Activated CD4-positive, alpha-beta T cell treated with anti-CD3 and anti-CD28 coated beads, Interleukin-2, Interleukin-4, amounts not matched to agents 100 ng/mL and 50 ng/mL, durations not matched to agents 16 hours and 8 hours (primary cell): Measurements from ENCODE around the gene ATP4A.

Experiments
- DNase-seq: peaks from one replicate; pipeline ENCODE4 v3.0.0-alpha.2; 2020; ENCODE audit warnings: low spot score

The ATP4A gene

DNA sequence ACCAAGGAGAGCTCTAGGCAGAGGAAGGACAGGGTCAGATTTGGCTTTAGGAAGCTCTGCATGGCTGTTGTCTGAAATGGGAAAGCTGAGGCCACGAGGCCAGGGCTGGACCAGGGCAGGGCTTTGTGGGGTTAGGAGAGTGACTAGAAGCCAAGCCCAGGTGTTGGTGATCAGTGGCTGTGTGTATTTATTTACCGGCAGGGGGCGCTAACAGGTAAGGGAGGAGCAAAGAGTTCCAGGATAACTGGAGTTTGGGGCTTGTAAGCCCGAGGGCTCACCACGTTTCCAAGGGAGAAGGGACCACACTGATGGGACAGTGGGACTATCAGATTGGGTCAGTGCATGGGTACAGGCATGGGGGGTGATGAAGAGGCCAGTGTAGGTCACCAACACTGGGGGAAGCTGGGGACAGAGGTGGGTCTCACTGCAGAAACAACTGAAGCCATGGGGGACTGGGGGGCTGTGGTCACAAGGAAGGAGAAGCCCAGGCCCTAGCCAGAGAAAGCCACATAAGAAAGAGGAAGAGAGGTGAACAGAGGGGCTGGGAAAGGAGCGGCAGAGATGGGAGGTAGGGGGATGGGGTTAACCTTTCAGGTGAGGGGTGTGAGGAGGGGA, 14.2 kb downstream of the ATP4A start:
- peak; percentile 72 for DNase-seq

DNA sequence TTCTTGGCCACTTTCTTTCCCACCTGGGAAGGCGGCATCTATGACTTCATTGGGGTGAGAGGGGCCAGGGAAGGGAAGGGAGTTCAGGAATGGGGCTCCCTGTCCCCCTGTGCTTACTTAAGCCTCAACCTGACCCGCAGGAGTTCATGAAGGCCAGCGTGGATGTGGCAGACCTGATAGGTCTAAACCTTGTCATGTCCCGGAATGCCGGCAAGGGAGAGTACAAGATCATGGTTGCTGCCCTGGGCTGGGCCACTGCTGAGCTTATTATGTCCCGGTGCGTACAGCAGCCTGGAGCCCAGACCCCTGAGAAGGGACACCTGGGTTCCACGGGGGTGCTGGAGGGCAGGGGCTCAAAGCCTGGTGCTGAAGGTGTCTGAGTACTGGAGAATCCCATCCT, 16.9 kb downstream of the ATP4A start:
- no peak for DNase-seq

DNA sequence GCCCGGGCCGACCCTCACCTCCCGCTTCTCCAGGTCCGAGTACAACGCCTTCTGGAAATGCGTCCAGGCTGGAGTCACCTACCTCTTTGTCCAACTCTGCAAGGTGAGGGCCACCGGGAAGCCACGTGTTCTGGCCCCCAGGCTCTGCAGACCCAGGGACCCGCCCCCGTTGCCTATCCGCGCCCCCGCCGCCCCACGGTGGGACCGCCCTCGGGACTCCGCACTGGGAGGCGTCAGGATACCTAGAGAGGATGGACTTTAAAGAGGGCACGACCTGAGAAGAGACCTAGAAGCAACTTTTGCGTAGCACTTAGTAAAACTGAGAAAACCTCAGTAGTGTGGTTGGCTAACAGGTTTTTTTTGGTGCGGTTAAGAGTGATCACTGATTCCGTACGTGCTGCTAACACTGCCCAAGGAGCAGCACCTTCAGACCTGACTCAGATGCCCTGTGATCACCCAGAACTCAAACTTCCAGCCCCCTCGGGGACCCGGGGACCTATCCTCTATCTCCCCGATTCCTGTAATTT, 17.5 kb downstream of the ATP4A start:
- peak; percentile 82 for DNase-seq

DNA sequence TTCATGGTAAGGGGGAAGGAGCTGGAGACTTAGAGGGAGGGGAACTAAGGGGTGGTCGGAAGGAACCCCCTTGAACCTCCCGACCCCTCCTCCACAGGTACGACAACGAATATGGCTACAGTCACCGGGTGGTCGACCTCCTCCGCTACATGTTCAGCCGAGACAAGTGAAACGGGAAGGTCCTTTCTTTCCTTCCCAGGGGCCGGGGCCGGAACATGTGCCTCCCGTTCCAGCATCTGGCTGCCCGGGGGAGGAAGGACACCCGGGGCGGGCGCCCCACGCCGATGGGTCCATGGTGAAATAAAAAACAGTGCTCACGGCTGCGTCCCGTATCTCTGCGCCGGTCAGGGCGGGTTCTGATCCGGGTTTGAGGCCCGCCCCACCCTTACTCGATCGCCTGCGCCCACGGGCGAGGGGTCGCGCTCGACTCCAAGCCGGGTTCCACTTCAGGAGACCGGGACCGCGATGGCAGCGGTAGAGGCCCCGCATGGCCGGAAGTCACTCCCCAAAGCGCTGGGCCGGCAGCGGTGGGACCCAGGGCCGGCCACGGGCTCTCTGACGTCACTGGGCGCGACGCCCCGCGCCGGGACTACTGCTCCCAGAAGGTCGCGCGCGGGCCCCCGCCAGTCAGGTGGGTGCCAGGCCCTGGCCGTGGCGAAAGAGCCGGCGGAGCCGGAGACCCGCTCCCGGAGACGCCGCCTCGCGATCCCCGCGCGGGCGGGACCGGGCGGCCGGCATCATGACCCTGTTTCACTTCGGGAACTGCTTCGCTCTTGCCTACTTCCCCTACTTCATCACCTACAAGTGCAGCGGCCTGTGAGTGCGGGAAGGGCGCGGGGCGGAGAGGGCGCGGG, 18.2 kb downstream of the ATP4A start, which contains the start of gene TMEM147:
Gene TMEM147 (plus strand): TSS at position 626 of the 854 bp plus-strand sequence. CDS start 114 bp downstream, at position 740.
- DNase-seq, result peak; percentile 85

DNA sequence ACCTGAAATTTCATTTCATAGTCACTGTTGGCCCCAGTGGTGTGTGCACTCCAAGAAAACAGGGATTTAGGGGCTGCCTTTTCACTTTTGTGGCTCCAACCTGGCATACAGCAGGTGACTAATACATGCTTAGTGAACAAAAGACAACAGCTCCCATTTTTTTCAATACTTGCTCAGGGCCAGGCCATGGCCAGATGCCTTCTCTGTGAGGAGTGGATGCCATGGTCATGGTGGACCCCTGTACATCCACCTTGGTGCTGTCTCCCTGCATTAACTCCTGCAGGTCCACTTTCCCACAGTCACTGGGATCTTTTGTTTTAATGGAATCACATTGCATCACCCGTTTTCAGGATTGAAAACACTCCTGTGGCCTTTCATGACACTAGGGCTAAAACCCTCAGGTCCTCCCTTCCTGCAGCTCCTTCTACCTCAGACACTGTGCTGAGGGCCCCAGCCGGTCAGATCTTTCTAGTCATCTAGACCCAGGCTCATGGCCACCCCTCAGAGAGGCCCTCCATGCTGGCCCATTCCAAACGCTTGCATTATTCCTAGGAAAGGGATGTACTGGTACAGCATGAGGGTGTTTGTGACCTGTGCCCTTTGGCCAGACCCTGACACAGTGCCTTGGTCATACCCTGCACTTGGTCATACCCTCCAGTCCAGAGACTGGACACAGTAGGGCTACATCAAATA, 19.2 kb downstream of the ATP4A start:
- no peak for DNase-seq

DNA sequence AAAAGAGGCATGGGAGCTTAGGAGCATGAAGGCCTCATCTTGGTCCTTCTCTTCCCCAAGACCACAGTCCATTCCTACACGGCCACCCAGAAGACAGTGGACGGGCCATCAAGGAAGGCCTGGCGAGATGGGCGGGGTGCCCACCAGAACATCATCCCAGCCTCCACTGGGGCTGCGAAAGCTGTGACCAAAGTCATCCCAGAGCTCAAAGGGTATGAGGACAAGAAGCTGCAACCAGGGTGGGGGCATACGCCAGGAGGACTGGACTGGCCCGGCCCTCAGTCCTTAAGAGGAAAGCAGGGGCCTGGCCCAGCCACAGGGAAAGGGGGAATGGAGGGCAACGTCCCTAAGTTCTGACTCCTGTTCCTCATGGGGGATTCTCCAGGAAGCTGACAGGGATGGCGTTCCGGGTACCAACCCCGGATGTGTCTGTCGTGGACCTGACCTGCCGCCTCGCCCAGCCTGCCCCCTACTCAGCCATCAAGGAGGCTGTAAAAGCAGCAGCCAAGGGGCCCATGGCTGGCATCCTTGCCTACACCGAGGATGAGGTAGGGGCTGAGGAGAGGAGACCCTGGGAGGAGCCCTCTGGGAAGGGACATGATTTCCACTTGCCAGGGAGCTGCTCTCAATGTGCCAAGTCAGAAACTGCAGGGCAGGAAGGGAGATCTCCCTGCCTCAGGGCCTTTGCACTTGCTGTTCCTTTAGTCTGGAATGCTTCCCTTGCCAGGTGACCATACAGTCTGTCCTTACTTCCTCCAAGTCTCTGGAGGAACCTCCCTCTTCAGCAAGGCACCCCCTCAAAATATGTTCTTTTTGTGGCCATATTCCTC, 20.0 kb downstream of the ATP4A start:
- DNase-seq, result no peak

DNA sequence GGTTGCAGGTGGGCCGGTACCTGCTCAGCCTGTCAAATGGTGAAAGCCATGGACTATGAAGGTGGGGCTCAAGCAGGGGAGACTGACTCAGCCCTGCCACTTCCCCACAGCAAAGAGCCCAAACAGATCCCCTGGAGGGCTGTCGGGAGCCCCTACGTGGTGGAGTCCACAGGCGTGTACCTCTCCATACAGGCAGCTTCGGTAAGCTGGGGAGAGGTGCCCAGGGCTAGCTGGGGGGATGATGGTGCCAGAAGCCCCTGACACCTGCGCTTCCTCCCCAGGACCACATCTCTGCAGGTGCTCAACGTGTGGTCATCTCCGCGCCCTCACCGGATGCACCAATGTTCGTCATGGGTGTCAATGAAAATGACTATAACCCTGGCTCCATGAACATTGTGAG, 21.2 kb downstream of the ATP4A start:
- no peak for DNase-seq

DNA sequence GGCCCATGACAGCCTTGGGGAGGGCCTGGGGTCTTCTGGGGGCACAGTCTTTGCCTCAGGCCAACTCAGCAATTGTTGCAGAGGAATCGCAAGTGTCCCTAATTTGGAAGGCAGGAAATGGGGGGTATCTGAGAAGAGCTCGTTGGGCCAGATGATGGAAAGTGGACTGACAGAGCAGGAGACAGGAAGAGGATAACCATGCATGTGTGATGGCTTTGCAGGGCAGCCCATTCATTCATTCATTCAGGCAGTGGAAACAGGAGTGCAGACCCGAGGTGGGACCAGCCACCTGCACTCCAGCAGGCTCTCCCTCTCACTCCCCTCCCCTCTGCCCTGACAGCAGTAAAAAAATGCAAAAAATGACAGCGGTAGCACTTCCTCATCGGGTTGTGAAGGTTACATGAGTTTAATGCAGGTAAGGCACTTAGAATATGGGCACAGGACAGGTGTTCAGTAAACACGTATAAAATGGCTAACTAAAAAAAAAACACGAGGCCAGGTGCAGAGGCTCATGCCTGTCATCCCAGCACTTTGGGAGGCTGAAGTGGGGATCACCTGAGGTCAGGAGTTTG, 23.0 kb downstream of the ATP4A start:
- DNase-seq, result no peak

DNA sequence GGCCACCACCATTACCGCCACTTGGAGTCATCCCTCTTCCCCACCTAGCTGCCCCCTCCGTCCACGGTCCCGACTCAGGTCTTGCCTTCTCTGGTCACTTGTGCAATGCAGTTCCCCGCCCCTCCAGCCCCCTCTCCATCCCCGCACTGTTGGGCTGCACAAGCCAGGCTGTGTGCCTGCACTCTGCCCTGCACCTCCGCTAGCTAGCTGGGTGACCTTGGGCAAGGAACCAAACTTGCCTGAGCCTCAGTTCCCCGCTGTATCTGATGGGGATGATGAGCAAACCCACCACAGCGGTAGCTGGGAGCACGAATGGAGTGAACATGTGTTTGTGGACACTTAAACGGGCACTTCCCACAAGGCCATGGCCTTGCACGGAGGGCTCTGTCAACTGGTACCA, 23.6 kb downstream of the ATP4A start:
- DNase-seq, result no peak

DNA sequence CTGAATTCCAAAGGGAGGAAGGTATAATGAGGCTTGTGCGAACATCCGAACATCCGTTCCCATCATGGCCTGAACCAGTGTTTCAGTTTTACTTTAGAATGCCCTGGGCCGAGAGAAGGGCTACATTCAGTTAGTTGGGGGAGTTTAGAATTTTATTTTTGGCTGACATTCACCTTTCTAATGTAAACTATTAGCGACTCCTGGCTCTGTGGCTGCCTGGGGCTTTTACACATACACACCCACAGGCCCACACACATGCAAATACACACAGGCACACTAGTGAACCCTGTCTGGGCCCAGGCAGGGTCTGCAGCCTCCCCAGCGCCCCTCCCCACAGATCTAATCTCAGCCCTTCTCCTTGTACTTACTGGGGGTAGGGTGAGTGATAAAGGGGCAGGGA, 24.1 kb downstream of the ATP4A start:
- no peak for DNase-seq

DNA sequence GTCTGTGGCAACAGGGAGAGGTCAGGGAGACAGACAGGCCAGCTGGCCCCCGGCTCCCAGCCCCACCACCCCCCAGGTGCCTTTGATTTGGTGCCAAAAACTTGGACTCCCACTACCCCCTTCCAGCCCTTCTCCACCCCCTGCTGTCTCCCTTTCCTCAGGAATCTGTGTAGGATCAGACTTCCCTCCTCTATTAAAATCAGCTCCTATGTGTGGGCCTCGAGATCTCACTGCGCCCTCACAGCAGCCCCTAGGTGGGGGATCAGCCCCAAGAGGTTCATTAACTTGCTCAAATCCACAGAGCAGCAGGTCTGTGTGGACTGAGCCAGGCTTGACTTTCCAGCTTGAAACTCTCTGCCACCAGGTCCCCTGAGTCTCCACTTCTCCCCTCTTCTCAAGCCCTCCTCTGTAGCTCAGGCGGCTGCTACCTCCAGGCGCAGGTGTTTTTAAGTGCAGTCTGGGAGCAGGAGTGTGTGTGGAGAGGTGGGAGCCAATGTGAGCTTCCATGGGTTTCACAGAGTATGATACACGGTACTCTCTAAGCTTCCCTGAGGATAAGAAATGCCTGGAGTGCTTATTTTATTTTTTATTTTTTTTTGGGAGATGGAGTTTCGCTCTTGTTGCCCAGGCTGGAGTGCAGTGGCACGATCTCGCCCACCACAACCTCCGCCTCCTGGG, 28.5 kb downstream of the ATP4A start:
- no peak for DNase-seq

DNA sequence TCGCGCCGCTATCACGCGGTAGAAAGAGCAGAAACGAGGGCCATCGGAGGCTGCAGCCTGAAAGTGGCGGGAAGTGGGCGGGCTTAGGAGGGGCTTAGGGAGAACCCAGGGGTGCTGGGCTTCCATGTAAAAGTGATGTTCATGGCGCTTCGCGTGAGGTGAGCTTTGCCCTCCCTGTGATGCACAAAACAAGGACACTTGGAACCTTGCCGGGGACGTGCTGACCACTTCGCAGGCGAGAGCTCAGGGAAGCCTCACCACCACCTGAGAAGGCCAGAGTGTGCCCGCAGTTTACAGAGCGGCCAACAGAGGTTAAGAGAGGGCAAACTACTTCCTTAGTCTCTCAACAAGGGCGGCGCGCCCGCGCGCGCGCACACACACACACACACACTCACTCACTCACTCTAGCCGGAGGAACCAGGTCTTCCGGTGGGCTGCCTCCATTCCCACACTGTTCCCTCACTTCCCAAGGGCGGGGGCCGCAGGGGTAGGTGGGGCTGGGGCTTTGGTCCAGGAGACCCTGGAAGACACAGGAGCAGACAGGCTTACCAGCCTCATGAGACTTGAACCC, 29.6 kb downstream of the ATP4A start:
- DNase-seq, result no peak

DNA sequence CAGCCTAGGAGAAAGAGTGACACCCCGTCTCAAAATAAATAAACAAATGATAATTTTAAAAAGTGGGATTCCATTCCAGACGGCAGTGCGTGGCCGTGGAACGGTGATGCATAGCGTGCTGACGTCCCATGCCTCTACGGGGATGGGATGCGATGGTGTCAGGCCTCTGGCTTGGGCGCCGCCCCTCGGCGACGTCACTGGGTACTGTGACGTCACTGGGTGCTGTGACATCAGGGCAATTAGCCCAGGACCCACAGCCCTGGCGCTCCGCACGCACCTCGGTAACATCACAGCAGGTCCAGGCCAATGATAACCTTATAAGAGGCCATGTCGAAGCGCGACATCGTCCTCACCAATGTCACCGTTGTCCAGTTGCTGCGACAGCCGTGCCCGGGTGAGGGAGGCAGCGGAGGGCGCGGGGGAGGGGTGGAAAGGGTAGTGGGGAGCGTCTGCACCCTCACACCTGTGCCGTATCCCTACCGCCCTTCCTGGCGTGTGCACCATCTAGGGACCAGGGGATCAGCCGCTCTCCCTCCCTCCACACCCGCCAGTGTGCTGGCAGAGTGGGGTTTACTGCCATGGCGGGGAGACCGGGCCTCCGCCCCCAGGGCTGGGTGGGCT, 30.1 kb downstream of the ATP4A start, which contains the start of gene GAPDHS:
Gene GAPDHS (plus strand): TSS at position 256 of the 621 bp plus-strand sequence. CDS start 72 bp downstream, at position 328.
- DNase-seq, result no peak

DNA sequence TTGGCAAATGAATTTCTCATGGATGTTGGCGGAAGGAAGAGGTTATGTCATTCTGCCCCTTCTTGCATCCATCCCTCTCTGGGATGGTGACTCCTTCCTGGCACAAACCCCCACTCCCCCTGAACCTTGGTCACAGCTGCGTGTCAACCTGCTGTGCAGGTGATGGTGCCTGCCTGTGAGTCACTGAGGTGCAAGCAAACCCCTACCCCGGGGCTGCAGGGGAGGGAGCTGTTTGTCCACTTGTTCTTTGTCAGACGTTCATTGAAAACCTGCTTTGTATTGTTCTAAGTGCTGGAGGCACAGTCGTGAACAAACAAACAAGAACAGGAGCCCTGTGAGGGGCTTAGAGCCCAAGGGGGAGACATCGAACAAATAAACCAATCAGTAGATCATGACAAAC, 32.2 kb downstream of the ATP4A start:
- no peak for DNase-seq

DNA sequence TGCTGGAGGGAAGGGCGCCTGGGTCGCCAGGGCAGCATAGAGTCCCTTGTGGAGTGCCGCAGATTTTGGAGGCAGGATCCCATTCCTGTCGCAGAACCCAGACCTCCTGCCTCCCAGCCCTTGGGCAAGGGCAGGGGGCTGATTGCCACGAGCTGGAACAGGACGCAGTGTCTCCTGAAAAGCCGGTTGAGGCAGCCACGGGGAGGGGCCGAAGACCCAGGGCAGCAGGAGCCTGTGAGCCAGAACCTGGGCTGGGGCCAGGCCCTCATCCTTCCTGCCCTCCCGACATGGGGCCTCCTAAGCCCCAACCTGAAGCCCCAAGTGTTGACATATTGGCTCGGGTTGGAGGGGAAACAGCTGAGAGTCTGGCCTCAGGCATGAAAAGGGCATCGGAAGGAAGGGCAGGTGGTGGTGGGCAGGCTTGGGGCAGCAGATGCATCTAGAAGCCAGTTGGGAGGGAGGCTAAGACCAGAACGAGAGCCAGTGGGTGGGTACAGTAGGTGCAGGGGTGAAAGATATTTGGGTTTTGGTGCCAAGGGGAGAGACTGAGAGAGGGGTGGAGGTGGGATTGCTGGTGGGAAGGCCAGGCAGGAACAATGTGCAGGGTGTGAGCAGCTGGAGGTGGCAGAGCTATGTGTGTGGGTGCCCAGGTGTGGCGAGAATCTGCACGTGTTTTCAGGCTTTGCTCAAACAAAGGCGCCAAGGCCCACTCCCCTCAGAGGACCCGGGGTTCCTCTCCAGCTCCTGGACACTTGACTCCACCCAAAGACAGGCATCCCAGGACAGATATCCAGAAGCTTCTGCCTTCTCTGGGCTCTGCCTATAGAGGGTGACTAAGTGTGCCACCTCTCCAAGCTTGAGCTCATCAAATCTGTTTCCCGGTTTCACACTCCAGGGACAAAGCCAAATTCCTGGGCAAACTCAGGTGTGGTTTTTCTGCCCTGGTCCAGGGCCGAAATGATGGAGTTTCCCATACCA, 33.9 kb downstream of the ATP4A start:
- no peak for DNase-seq

DNA sequence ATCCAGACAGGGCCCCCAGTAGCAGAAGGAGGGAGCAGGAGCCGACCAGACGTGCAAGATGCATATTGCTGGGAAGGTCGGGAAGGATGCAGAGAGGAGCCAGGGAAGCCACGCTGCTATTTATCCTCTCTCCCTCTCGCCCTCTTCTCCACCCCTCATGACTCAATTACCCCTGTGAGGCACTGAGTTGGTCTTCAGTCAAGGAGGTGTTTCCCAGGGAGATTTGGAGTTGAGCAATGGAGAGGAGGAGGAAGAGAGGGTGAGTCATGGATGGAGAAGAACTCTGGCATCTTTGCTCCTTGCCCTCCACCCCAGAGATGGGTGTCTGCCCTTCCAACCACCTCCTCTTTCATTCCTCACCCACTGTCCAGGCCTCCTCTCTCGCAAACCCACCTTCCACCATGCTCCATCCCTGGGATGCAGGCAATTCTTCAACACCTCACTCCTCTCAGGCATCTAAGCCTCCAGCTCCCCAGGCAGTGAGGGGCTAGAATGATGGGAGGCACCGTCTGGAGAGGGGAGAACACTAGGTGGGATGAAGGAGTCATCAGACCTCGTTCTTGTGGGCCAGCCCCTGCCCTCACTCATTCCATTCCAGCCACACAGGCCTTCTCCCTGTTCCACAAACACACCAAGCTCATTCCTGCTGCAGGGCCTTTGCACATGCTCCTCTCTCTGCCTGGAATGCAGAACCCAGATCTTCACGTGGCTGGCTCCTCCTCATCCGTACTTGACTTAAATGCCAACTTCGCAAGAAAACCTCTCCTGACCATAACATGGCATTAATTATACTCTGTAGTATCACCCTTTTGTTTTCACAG, 35.0 kb downstream of the ATP4A start, which contains the start of gene SBSN:
Gene SBSN (minus strand): TSS at position 94 of the 821 bp plus-strand sequence. CDS start 30 bp downstream, at position 64.
- DNase-seq, result no peak

DNA sequence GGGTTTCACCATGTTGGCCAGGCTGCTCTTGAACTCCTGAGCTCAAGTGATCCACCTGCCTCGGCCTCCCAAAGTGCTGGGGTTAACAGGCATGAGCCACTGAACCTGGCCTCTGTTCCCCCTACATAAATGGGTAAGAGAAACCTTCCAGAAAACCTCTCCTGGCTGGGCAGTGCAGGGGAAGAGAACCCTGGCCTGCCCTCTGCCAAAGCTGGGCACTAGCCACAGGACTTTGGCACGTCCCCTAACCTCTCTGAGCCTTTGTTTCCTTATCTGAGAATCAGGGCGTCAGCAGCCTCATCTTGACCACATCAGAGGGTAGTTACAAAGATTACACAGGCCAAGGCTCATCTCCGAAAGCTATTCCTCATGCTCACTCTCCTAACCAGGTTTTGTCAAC, 37.6 kb downstream of the ATP4A start:
- DNase-seq, result no peak
